Activated naive CD8-positive, alpha-beta T cell treated with anti-CD3 and anti-CD28 coated beads, Interleukin-2, amount 10 ng/mL, durations not matched to agents 7 days and 5 days (primary cell): ENCODE measurements around the gene TREH. TPM values are rescaled to one million over a fixed set of nuclear protein-coding genes. Genes with fewer than 3 reads are reported as not detected.
"Not testable (repeated sequence)": the region's sequence is repeated elsewhere in the genome, so short reads cannot be mapped to it uniquely, and the experiment has no call there.

Experiments used
- ATAC-seq: fragments of 150-1000 bp; cut with Tn5 transposase; one replicate; pipeline ENCODE4 v1.10.0; 2021; ENCODE audit warnings: low read depth, moderate library complexity
- POLR2A ChIA-PET: fragments of 350-600 bp; sonication (Branson Sonifier 250); formaldehyde crosslinking; loops from one replicate; lab custom pipeline; 2021; ENCODE audit warnings: antibody characterized with exemption; lab: Charles Lee
- DNase-seq: peaks from one replicate; pipeline ENCODE4 v3.0.0; 2021
- H3K27ac Mint-ChIP-seq: one replicate; pipeline ENCODE4 v1.8.0; 2022; ENCODE audit warnings: mild to moderate bottlenecking, mixed read lengths
- H3K27me3 Mint-ChIP-seq: one replicate; pipeline ENCODE4 v1.8.0; 2022; ENCODE audit warnings: mild to moderate bottlenecking, moderate library complexity, mixed read lengths
- H3K36me3 Mint-ChIP-seq: one replicate; pipeline ENCODE4 v1.8.0; 2021; ENCODE audit warnings: mild to moderate bottlenecking, mixed read lengths
- H3K4me1 Mint-ChIP-seq: one replicate; pipeline ENCODE4 v1.8.0; 2021; ENCODE audit warnings: mixed read lengths
- H3K4me3 Mint-ChIP-seq: one replicate; pipeline ENCODE4 v1.8.0; 2022; ENCODE audit warnings: mild to moderate bottlenecking, moderate library complexity, mixed read lengths
- H3K9me3 Mint-ChIP-seq: one replicate; pipeline ENCODE4 v1.8.0; 2021; ENCODE audit warnings: mixed read lengths
- microRNA-seq: library from miRNA; unstranded; fragments of <30 nt; microRNA quantifications from one replicate; pipeline ENCODE4 v1.2.0, GENCODE V29; 2022
- total RNA-seq, 2 experiments: library from RNA; stranded (reverse); gene quantifications; one replicate each; pipeline ENCODE4 v1.2.3, GENCODE V29; 2021

Gene TREH
- total RNA-seq, 2 experiments from 2014 or later = not detected

GRCh38 chr11:118611433-118611795 is 68.0 kb downstream of the TREH start:
- Mint-ChIP-seq H3K4me1 (peaks cover 24% of the 10 kb centered on the region), H3K4me3 (peak overlapping the region; percentile 78), H3K27ac (peak overlapping the region; percentile 8), H3K27me3 (peaks cover 24% of the 10 kb centered on the region)
- H3K9me3 Mint-ChIP-seq, ATAC-seq, POLR2A ChIA-PET, H3K36me3 Mint-ChIP-seq: not testable (repeated sequence)
- DNase-seq = peak; percentile 21

- POLR2A ChIA-PET = interaction anchor here (1.9 kb wide), 1 partner anchor 39 kb away, joined by 4 read pairs; the partner anchor contains the start of gene ARCN1
- Mint-ChIP-seq H3K4me1 (peaks cover 24% of the 10 kb centered on the region), H3K9me3 (no peaks in the 10 kb centered on the region), H3K27ac (peak overlapping the region; percentile 8), H3K36me3 (peaks cover 1% of the 10 kb centered on the region), H3K4me3 (peak overlapping the region; percentile 78), H3K27me3 (peaks cover 27% of the 10 kb centered on the region)
- DNase-seq (peak; percentile 91), ATAC-seq (peak; percentile 69)
Observed at GRCh38 chr11:118610773-118611432, 68.5 kb downstream of the TREH start.

- ATAC-seq (no peak), DNase-seq (peak; percentile 55)
- Mint-ChIP-seq H3K27me3 (peaks cover 27% of the 10 kb centered on the region), H3K4me1 (peaks cover 24% of the 10 kb centered on the region), H3K4me3 (peak overlapping the region; percentile 84), H3K9me3 (no peaks in the 10 kb centered on the region), H3K27ac (peak overlapping the region; percentile 42), H3K36me3 (peaks cover 1% of the 10 kb centered on the region)
- POLR2A ChIA-PET = interaction anchor here (1.9 kb wide), 1 partner anchor 38 kb away, joined by 4 read pairs; the partner anchor contains the start of gene ARCN1
Observed at GRCh38 chr11:118610225-118610772, 69.2 kb downstream of the TREH start.

GRCh38 chr11:118609380-118610224 is 69.8 kb downstream of the TREH start:
- H3K36me3 Mint-ChIP-seq = peaks cover 1% of the 10 kb centered on the region
- peaks cover 24% of the 10 kb centered on the region for H3K4me1 Mint-ChIP-seq
- ATAC-seq (no peak), DNase-seq (peak; percentile 58)
- POLR2A ChIA-PET = interaction anchor here (0.8 to 1.9 kb wide), 2 partner anchors 37 to 173 kb away, joined by 3 to 4 read pairs; partner anchors contain the start of genes ARCN1 and KMT2A
- peak overlapping the region; percentile 77 for H3K27ac Mint-ChIP-seq
- peak overlapping the region; percentile 84 for H3K4me3 Mint-ChIP-seq
- H3K27me3 Mint-ChIP-seq = peaks cover 27% of the 10 kb centered on the region
- H3K9me3 Mint-ChIP-seq = no peaks in the 10 kb centered on the region

- peak overlapping the region; percentile 77 for H3K27ac Mint-ChIP-seq
- POLR2A ChIA-PET = interaction anchor here (0.7 to 1.8 kb wide), 4 partner anchors 13 to 183 kb away, joined by 3 to 6 read pairs (median 3); partner anchors contain the start of genes DDX6 and KMT2A
- H3K4me3 Mint-ChIP-seq = peak overlapping the region; percentile 77
- H3K27me3 Mint-ChIP-seq = peaks cover 27% of the 10 kb centered on the region
- peak; percentile 48 for ATAC-seq
- H3K9me3 Mint-ChIP-seq = no peaks in the 10 kb centered on the region
- peaks cover 3% of the 10 kb centered on the region for H3K36me3 Mint-ChIP-seq
- peak; percentile 69 for DNase-seq
- H3K4me1 Mint-ChIP-seq = peaks cover 24% of the 10 kb centered on the region
Observed at GRCh38 chr11:118608360-118609227, 70.9 kb downstream of the TREH start.

- peak; percentile 22 for ATAC-seq
- Mint-ChIP-seq H3K4me1 (peaks cover 25% of the 10 kb centered on the region), H3K27ac (no peak within 1 kb of the TSS), H3K27me3 (peaks cover 27% of the 10 kb centered on the region), H3K36me3 (peaks cover 4% of the 10 kb centered on the region), H3K9me3 (no peaks in the 10 kb centered on the region), H3K4me3 (peak within 1 kb of the TSS; percentile 77)
- POLR2A ChIA-PET = interaction anchor here (0.5 to 1.8 kb wide), 3 partner anchors 12 to 184 kb away, joined by 3 to 6 read pairs (median 3); partner anchors contain the start of gene DDX6
- peak; percentile 62 for DNase-seq
Observed at GRCh38 chr11:118607401-118608359, 71.8 kb downstream of the TREH start, which contains the start of gene PHLDB1. Gene PHLDB1 (plus strand): TSS chr11:118607615. CDS start chr11:118613837, 6,222 bp downstream.

Small RNA genes lying within 50 kb of the gene (microRNA-seq; reads per million reads assigned to microRNA genes)
- not detected for gene MIR6716

Other genes starting within 250 kb of the TREH start
- 100 to 1,000 TPM; 117 to 126 TPM for gene KMT2A, start 243.2 kb downstream of the TREH start, total RNA-seq
- gene TTC36, start 152.2 kb downstream of the TREH start, total RNA-seq = 1 to 10 TPM in 1 of 2 experiments, under 1 TPM in 1; 0.68 to 1.0 TPM
- gene TMEM25, start 148.5 kb downstream of the TREH start, total RNA-seq = 10 to 100 TPM; 11.8 to 12.5 TPM
- 10 to 100 TPM; 12.1 to 14.3 TPM for gene IFT46, start 113.7 kb downstream of the TREH start, total RNA-seq
- 100 to 1,000 TPM; 107 to 108 TPM for gene ARCN1, start 107.2 kb downstream of the TREH start, total RNA-seq
- 1 to 10 TPM; 2.7 to 3.3 TPM for gene PHLDB1, start 72.0 kb downstream of the TREH start, total RNA-seq
- gene DDX6, start 111.5 kb upstream of the TREH start, total RNA-seq = 100 to 1,000 TPM; 193 to 212 TPM
- 1 to 10 TPM; 1.9 to 2.2 TPM for gene CXCR5, start 204.2 kb upstream of the TREH start, total RNA-seq
- gene BCL9L, start 246.3 kb upstream of the TREH start, total RNA-seq = 100 to 1,000 TPM; 116 to 128 TPM